Activated CD4-positive, alpha-beta T cell treated with anti-CD3 and anti-CD28 coated beads for 36 hours (primary cell): Measurements from ENCODE around the gene DUSP15. TPM values are rescaled to one million over a fixed set of nuclear protein-coding genes. Genes with fewer than 3 reads are reported as not detected.
A peak's percentile ranks its signal among the peaks of the same experiment; 100 is the strongest.
"Not testable (repeated sequence)": the region's sequence is repeated elsewhere in the genome, so short reads cannot be mapped to it uniquely, and the experiment has no call there.

Experiments used
- ATAC-seq: fragments of 200-7000 bp; cut with Tn5 transposase; one replicate; pipeline ENCODE4 v1.10.0; 2021; ENCODE audit warnings: mild to moderate bottlenecking, moderate library complexity
- CTCF ChIA-PET: fragments of 350-600 bp; sonication (Branson Sonifier 250); formaldehyde crosslinking; loops from one replicate; lab custom pipeline; 2021; ENCODE audit warnings: antibody characterized with exemption; lab: Charles Lee
- POLR2A ChIA-PET: fragments of 350-600 bp; sonication (Branson Sonifier 250); formaldehyde crosslinking; loops from one replicate; lab custom pipeline; 2021; ENCODE audit warnings: antibody characterized with exemption, inconsistent platforms; lab: Charles Lee
- DNase-seq: peaks from one replicate; pipeline ENCODE4 v3.0.0-alpha.2; 2020
- H3K27ac Mint-ChIP-seq: one replicate; pipeline ENCODE4 v1.8.0; 2021; ENCODE audit warnings: mixed read lengths
- H3K27me3 Mint-ChIP-seq: one replicate; pipeline ENCODE4 v1.8.0; 2021; ENCODE audit warnings: mixed read lengths
- H3K36me3 Mint-ChIP-seq: one replicate; pipeline ENCODE4 v1.8.0; 2021; ENCODE audit warnings: low read depth, mixed read lengths
- H3K4me1 Mint-ChIP-seq: one replicate; pipeline ENCODE4 v1.8.0; 2021; ENCODE audit warnings: mixed read lengths
- H3K4me3 Mint-ChIP-seq: one replicate; pipeline ENCODE4 v1.8.0; 2021; ENCODE audit warnings: mild to moderate bottlenecking, moderate library complexity, mixed read lengths
- H3K9me3 Mint-ChIP-seq: one replicate; pipeline ENCODE4 v1.8.0; 2021; ENCODE audit warnings: low read depth, mixed read lengths
- intact Hi-C, 2 experiments: fragments of 100-400 bp; cut with DNase I in 1 of 2; cut with micrococcal nuclease in 1 of 2; formaldehyde crosslinking; loops; one replicate each; pipeline versions ENCODE4 v1.14.2 to v1.15.1; 2022 to 2024; cut with DNase I, micrococcal nuclease
- total RNA-seq, 2 experiments: library from RNA; stranded (reverse); gene quantifications; one replicate each; pipeline ENCODE4 v1.2.3, GENCODE V29; 2021

DUSP15 gene
- total RNA-seq, 2 experiments from 2014 or later = not detected

DNA sequence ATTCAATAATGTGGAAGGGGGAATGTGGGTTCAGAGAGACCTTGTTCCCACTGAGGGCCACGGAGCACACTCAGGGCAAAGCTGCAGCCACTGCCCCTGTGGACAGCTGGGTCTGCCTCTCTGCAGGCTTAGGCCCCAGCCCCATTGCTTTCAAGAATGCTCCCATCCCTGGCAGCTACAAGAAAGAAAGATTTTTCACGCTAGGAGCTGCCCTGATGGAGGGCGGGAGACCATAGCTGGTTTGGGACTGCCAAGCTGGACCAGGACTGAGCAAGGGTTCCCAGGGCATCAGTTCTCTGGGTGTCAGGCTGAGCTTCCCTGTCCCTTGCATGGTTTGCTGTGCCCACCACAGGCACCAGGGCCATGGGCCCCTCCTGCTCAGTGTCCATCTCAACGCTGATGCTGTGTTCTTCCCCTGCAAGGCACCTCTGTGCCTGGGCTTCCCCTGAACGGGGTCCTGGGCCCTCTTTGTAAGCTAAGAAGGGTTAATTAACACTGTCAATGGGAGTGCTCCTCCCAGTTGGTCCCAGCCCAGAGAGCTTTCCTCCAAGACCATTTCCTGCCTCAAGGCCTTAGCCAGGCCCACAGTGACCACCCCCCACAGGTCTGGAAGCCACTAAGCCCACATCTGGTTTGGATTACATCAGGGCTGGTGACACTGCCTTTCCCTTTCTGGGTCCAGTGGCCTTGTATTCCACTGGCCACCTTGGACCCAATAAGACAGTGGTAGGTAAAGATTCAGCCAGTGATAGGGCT, 33.3 kb downstream of the DUSP15 start:
- POLR2A ChIA-PET = no interaction called here
- ATAC-seq (no peak), DNase-seq (no peak)
- CTCF ChIA-PET = interaction anchor here (1.2 to 2.9 kb wide), 2 partner anchors 10 to 15 kb away, joined by 3 to 19 read pairs; no protein-coding TSS in a partner anchor
- no peak overlapping the region for H3K4me3 Mint-ChIP-seq
- no peak overlapping the region for H3K27ac Mint-ChIP-seq
- H3K27me3 Mint-ChIP-seq = no peaks in the 10 kb centered on the region
- no peaks in the 10 kb centered on the region for H3K36me3 Mint-ChIP-seq
- intact Hi-C loops = no loop called here
- H3K9me3 Mint-ChIP-seq = no peaks in the 10 kb centered on the region
- H3K4me1 Mint-ChIP-seq = peaks cover 5% of the 10 kb centered on the region

DNA sequence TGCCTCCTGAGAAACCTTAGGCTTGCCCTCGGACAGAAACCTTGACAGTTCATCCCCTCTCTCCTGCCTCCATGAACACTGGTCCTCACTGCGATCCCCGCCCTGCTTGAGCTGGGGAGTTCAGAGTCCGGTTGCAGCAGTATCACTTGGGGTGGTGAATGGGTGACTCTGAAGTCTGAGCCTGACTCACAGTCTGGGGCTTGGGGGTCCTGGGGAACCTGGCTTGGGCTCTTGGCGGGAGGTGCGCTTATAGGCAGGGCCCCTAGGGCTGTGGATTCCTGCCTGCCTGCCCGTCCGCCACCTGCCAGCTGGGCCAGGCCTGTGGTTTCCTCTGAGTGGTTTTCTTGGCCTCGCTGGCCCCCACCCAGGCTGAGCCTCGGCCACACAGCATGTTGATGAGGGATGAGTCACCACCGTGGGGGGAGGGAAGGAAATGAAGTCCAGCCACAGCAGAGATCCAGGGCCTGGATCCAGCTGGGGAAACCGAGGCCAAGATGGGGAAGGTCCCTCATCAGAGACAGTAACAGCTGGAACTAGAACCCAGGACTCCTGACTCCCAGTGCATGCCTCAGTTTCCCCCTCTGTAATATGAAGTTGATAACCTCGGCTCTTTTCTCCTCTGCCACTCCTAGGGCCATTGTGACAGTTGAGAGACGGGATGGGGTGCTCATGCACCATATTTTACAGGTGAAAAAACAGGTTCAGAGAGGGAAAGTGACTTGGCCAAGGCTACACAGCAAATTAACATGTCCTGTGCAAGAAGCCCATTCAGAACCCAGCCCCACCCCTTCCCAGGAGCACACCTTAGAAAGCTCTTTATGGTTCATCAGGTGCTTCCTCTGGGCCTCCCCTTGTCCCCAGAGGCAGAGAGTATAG, 34.1 kb downstream of the DUSP15 start:
- H3K4me1 Mint-ChIP-seq = peaks cover 5% of the 10 kb centered on the region
- ChIA-PET POLR2A (no interaction called here), CTCF (interaction anchor here (0.6 to 2.9 kb wide), 4 partner anchors 11 to 17 kb away, joined by 3 to 19 read pairs (median 4); no protein-coding TSS in a partner anchor)
- H3K9me3 Mint-ChIP-seq = no peaks in the 10 kb centered on the region
- DNase-seq = peak; percentile 42
- intact Hi-C loops = no loop called here
- H3K36me3 Mint-ChIP-seq = no peaks in the 10 kb centered on the region
- H3K4me3 Mint-ChIP-seq = no peak overlapping the region
- H3K27me3 Mint-ChIP-seq = no peaks in the 10 kb centered on the region
- no peak overlapping the region for H3K27ac Mint-ChIP-seq
- ATAC-seq = peak; percentile 60

DNA sequence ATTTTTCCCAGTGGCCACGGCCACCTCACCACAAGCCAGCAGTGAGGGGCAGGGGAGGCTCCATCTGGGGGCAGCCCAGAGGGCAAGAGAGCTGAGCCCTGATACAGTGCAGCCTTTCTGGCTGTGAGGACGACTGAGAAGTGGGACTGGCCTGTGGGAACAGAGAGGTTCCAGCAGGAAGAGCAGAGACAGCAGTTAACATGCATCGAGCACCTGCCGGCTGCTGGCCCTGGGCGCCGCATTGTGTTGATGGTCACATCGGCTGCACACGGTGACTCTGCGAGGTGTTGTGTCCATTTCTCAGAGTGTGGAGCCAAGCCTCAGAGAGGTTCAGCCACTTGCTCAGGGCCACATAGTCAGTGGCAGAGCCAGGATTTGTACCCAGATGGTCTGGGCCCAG, 34.8 kb downstream of the DUSP15 start:
- CTCF ChIA-PET = interaction anchor here (0.6 to 2.9 kb wide), 2 partner anchors 12 to 18 kb away, joined by 3 to 19 read pairs; no protein-coding TSS in a partner anchor
- Mint-ChIP-seq H3K9me3 (no peaks in the 10 kb centered on the region), H3K27me3 (no peaks in the 10 kb centered on the region), H3K36me3 (no peaks in the 10 kb centered on the region), H3K4me1 (peaks cover 5% of the 10 kb centered on the region), H3K27ac (no peak overlapping the region), H3K4me3 (no peak overlapping the region)
- ATAC-seq (no peak), DNase-seq (no peak)
- POLR2A ChIA-PET = no interaction called here
- intact Hi-C loops = no loop called here

DNA sequence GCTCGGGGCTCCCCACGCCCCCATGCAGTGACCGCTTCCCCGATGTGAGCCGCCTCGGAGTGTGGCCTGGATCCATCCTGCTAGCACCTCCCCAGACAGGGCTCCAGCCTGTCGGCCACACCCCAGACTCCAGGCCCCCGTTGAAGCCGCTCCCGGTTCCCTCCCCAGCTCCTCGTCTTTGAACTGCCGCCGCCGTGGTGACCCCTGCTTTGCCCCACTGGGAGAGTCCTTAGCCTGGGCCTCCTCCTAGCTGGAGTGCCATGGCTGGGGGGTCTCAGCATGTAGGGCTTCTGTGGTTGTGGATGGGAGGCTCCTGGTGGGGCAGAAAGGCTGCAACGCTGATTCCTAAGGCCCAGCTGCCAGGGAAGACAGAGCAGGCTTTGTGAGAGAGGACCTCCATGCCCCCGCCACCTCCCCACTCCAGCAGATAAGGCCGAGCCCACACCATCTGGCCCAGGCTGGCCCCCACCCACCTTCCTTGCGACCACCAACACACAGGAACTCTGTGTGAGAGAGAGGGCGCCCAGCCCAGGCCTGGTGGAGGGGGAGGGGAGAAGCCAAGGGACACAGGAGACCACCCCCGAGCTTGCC, 36.3 kb downstream of the DUSP15 start:
- intact Hi-C loops = no loop called here
- Mint-ChIP-seq H3K4me3 (no peak overlapping the region), H3K27ac (no peak overlapping the region), H3K36me3 (no peaks in the 10 kb centered on the region), H3K27me3 (no peaks in the 10 kb centered on the region), H3K9me3 (no peaks in the 10 kb centered on the region), H3K4me1 (peaks cover 5% of the 10 kb centered on the region)
- POLR2A ChIA-PET = no interaction called here
- no peak for ATAC-seq
- DNase-seq = no peak
- CTCF ChIA-PET = interaction anchor here (0.6 to 3.4 kb wide), 4 partner anchors 10 to 166 kb away, joined by 3 to 15 read pairs (median 3); no protein-coding TSS in a partner anchor

DNA sequence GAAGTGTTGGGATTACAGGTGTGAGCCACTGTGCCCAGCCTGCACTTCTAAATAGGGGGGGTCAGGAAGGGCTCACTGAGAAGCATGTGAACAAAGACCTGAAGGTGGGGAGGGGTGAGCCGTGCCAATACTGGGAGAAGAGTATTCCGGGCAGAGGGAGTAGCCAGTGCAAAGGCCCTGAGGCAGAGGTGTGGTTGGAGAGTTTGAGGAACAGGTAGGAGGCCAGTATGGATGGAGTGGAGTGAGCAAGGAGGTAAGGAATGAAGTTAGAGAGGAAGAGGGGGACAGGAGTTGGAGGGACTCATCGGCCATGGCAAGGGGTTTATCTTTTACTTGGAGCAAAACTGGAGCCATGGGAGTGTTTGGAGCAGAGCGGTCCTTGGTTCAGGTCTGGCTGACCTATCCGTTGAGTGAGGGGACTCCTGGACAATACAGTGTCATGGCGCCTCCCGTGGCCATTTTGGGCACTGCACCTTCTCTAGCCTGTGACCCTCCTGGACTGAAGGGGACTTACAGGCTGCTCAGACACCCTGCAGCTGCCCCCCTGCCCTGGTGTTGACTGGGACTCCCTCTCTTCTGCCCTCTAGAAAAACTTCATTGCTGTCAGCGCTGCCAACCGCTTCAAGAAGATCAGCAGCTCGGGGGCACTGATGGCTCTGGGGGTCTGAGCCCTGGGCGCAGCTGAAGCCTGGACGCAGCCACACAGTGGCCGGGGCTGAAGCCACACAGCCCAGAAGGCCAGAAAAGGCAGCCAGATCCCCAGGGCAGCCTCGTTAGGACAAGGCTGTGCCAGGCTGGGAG, 37.0 kb downstream of the DUSP15 start:
- Mint-ChIP-seq H3K4me3 (no peak overlapping the region), H3K9me3 (no peaks in the 10 kb centered on the region), H3K27me3 (no peaks in the 10 kb centered on the region), H3K27ac (no peak overlapping the region), H3K4me1 (peaks cover 5% of the 10 kb centered on the region), H3K36me3 (no peaks in the 10 kb centered on the region)
- POLR2A ChIA-PET = no interaction called here
- peak; percentile 79 for DNase-seq
- ATAC-seq = peak; percentile 70
- intact Hi-C loops = no loop called here
- CTCF ChIA-PET = interaction anchor here (0.6 to 3.4 kb wide), 5 partner anchors 10 to 167 kb away, joined by 3 to 15 read pairs (median 3); no protein-coding TSS in a partner anchor

DNA sequence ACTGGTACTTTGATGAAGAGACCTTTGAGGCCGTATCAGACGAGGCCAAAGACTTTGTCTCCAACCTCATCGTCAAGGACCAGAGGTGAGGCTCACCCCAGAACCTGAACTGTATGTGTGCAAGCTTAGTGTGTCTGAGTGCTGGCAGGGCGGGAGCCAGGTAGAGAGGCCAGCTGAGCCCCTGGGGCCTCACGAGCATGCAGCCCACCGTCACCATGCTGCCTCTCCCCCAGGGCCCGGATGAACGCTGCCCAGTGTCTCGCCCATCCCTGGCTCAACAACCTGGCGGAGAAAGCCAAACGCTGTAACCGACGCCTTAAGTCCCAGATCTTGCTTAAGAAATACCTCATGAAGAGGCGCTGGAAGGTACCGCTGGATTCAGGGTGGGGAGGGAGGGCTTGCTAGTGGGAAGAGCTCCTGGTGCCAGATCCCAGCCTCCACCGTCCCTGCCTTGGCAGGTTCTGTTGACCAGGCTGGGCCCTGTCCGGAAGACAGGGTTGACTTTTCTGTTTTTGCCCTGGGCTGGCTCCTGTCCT, 38.5 kb downstream of the DUSP15 start:
- ATAC-seq = no peak
- H3K27me3 Mint-ChIP-seq = no peaks in the 10 kb centered on the region
- intact Hi-C loops = no loop called here
- no peak overlapping the region for H3K4me3 Mint-ChIP-seq
- H3K9me3 Mint-ChIP-seq = no peaks in the 10 kb centered on the region
- H3K27ac Mint-ChIP-seq = no peak overlapping the region
- H3K36me3 Mint-ChIP-seq = no peaks in the 10 kb centered on the region
- H3K4me1 Mint-ChIP-seq = peaks cover 5% of the 10 kb centered on the region
- POLR2A ChIA-PET = no interaction called here
- DNase-seq = no peak
- CTCF ChIA-PET = interaction anchor here (0.6 to 3.4 kb wide), 2 partner anchors 8 to 271 kb away, joined by 3 to 15 read pairs; no protein-coding TSS in a partner anchor

DNA sequence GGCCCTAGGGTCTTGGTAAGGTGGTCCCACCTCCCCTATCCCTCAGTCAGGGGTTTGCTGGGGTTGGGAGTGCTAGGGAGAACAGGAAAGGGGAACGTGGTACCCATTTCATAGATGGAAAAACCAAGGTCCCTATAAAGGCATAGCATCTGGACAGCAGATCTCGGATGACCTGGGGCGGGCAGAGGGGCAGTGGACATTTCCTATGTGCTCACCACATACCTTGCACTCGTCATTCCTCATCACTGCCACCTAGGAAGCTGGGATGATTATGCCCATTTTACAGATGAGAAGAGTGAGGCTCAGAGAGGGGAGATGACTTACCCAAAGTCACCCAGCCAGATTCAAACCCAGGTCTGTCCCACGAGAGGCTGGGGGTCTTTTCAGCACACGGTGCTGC, 39.1 kb downstream of the DUSP15 start:
- intact Hi-C loops = no loop called here
- ATAC-seq = no peak
- H3K9me3 Mint-ChIP-seq = no peaks in the 10 kb centered on the region
- H3K4me1 Mint-ChIP-seq = peaks cover 4% of the 10 kb centered on the region
- ChIA-PET CTCF (interaction anchor here (3.4 kb wide), 1 partner anchor 8 kb away, joined by 15 read pairs; no protein-coding TSS in a partner anchor), POLR2A (no interaction called here)
- no peak overlapping the region for H3K4me3 Mint-ChIP-seq
- no peaks in the 10 kb centered on the region for H3K27me3 Mint-ChIP-seq
- no peaks in the 10 kb centered on the region for H3K36me3 Mint-ChIP-seq
- no peak overlapping the region for H3K27ac Mint-ChIP-seq
- no peak for DNase-seq

DNA sequence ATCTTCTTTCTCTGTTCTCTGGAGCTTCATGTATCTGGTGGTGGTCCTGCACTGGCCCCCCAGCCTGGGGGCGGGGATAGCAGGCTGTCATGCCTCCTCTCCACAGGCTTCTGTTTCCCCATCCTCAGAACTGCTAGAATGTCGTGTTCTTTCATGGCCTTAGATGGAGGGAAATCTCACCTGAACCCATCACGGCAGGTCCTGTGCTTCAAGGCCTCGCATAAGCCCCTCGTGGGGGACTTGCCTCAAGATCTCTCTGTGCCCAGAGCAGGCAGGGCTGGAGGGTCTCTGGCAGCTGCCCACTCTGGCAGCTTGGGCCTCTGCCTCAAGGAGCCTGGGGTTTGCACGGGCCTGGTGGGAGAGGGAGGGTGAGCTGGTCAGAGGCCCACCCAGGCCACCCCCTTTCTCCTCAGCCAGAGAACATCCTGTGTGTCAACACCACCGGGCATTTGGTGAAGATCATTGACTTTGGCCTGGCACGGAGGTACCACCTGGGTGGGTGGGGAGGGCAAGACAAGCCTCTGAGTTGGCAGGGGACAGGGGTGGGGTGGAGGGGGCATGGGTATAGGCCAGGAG, 39.8 kb downstream of the DUSP15 start:
- ATAC-seq (no peak), DNase-seq (no peak)
- no peaks in the 10 kb centered on the region for H3K4me1 Mint-ChIP-seq
- ChIA-PET CTCF (interaction anchor here (0.6 to 1.1 kb wide), 2 partner anchors 17 to 496 kb away, joined by 3 to 4 read pairs; no protein-coding TSS in a partner anchor), POLR2A (no interaction called here)
- no peak overlapping the region for H3K4me3 Mint-ChIP-seq
- no peaks in the 10 kb centered on the region for H3K27me3 Mint-ChIP-seq
- intact Hi-C loops = no loop called here
- H3K9me3 Mint-ChIP-seq = no peaks in the 10 kb centered on the region
- H3K27ac Mint-ChIP-seq = no peak overlapping the region
- no peaks in the 10 kb centered on the region for H3K36me3 Mint-ChIP-seq

DNA sequence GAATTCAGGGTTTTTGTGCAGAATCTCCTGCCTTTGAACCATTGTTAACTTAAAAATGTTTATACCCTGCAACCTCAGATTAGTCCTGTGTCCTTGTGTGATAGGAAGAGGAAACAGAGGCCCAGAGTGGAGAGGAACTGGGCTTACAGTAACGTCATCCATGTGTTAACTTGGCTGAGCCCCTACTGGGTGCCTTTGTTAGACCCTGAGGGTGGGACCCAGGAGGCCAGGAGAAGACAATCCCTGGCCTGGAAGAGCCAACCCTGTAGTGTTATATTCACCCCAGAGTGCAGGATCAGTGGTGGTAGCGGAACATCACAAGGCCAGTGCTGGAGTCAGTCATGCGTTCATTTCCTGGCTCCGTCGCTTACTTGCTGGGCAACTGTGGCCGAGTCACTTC, 40.6 kb downstream of the DUSP15 start:
- no peaks in the 10 kb centered on the region for H3K27me3 Mint-ChIP-seq
- H3K36me3 Mint-ChIP-seq = no peaks in the 10 kb centered on the region
- ChIA-PET CTCF (interaction anchor here (0.6 to 1.1 kb wide), 2 partner anchors 17 to 496 kb away, joined by 3 to 4 read pairs; no protein-coding TSS in a partner anchor), POLR2A (no interaction called here)
- no peaks in the 10 kb centered on the region for H3K4me1 Mint-ChIP-seq
- ATAC-seq = no peak
- H3K9me3 Mint-ChIP-seq = no peaks in the 10 kb centered on the region
- no peak for DNase-seq
- intact Hi-C loops = loop anchor here in 1 of 2 experiments (10.0 kb wide), 1 partner anchor 125 kb away; the partner anchor contains the start of gene PDRG1
- H3K4me3 Mint-ChIP-seq = no peak overlapping the region
- no peak overlapping the region for H3K27ac Mint-ChIP-seq

DNA sequence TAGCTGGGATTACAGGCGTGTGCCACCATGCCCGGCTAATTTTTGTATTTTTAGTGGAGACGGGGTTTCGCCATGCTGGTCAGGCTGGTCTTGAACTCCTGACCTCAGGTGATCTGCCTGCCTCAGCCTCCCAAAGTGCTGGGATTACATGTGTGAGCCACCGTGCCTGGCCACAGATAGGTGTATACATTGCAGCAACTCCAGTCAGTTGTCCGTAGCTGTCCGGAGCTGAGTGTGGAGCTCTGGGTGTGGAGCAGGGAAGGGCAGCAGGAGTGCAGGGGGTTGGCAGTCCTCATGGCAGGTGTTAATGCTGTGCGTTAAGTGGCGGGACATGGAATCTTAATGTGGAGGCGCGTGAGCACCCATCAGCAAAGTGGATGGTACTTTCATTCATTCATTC, 42.3 kb downstream of the DUSP15 start:
- intact Hi-C loops = loop anchor here in 1 of 2 experiments (10.0 kb wide), 1 partner anchor 127 kb away; the partner anchor contains the start of gene PDRG1
- POLR2A ChIA-PET, H3K4me1 Mint-ChIP-seq, ATAC-seq, DNase-seq, H3K4me3 Mint-ChIP-seq, H3K36me3 Mint-ChIP-seq, H3K9me3 Mint-ChIP-seq, H3K27me3 Mint-ChIP-seq, H3K27ac Mint-ChIP-seq: not testable (repeated sequence)
- CTCF ChIA-PET = interaction anchor here (0.6 kb wide), 1 partner anchor 11 kb away, joined by 3 read pairs; no protein-coding TSS in a partner anchor
